Muscle layer of duodenum (tissue), 2 donors: ENCODE results near the gene USP50.
"Not testable (repeated sequence)": the region's sequence is repeated elsewhere in the genome, so short reads cannot be mapped to it uniquely, and the experiment has no call there.

ENCODE experiments used
- H3K27ac ChIP-seq: one replicate; pipeline ENCODE4 v1.7.0; 2013; ENCODE audit warnings: mild to moderate bottlenecking, low read length
- H3K27me3 ChIP-seq: one replicate; pipeline ENCODE4 v1.7.0; 2013; ENCODE audit warnings: low read depth, mild to moderate bottlenecking, control low read depth, low read length
- H3K36me3 ChIP-seq, 2 donors: one replicate each; pipeline ENCODE4 v1.7.0; 2013; ENCODE audit warnings: low read length in 2 of 2, control low read depth in 1 of 2, mild to moderate bottlenecking in 1 of 2; ENCODE audit not compliant: insufficient read depth in 2 of 2, control insufficient read depth in 1 of 2
- H3K4me1 ChIP-seq, 2 donors: one replicate each; pipeline ENCODE4 v1.7.0; 2013; ENCODE audit warnings: low read length in 2 of 2, mild to moderate bottlenecking in 2 of 2, control low read depth in 1 of 2, moderate library complexity in 1 of 2; ENCODE audit not compliant: insufficient read depth in 2 of 2, control insufficient read depth in 1 of 2
- H3K4me3 ChIP-seq, 2 donors: one replicate each; pipeline ENCODE4 v1.7.0; 2013; ENCODE audit warnings: low read length in 2 of 2, low read depth in 1 of 2, mild to moderate bottlenecking in 1 of 2
- H3K9me3 ChIP-seq, 2 donors: one replicate each; pipeline ENCODE4 v1.7.0; 2013; ENCODE audit warnings: low read length in 2 of 2, control low read depth in 1 of 2, mild to moderate bottlenecking in 1 of 2; ENCODE audit not compliant: control insufficient read depth in 1 of 2
- donor health status: healthy.

USP50 gene

DNA sequence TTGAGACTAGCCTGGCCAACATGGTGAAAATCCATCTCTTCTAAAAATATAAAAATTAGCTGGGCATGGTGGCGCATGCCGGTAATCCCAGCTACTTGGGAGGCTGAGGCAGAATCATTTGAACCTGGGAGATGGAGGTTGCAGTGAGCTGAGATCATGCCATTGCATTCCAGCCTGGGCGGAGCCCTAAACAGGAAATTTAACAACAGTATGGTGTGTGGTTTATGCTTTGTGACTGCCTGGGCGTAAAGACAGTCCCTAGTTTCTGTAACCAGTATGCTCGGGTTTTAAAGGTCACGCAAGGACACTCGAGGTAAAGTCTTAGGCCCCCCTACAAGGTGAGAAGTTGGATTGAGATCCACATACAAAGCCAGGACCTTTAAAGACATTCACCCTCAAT, 43.3 kb downstream of the USP50 start:
- Histone ChIP-seq H3K36me3 (peaks cover 39 to 50% of the 10 kb centered on the region in 2 donors), H3K27me3 (no peaks in the 10 kb centered on the region), H3K4me1 (no peaks in the 10 kb centered on the region), H3K4me3 (no peak overlapping the region), H3K9me3 (no peaks in the 10 kb centered on the region), H3K27ac (no peak overlapping the region)

DNA sequence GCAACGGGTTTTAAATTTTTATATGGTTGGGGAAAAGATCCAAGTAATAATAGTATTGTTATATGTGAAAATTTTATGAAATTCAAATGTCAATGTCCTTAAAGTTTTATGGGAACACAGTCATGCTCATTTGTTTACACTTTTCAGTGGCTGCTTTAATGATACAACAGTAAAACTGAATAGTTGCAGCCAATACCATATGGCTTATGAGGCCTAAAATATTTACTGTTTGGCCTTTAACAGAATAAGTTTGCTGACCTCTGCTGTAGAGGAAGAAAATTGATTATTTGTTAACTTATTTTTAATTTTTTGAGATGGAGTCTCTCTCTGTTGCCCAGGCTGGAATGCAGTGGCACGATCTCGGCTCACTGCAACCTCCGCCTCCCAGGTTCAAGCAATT, 44.7 kb downstream of the USP50 start:
- Histone ChIP-seq H3K27ac (no peak overlapping the region), H3K9me3 (no peaks in the 10 kb centered on the region), H3K36me3 (peaks cover 46 to 60% of the 10 kb centered on the region in 2 donors), H3K4me3 (no peak overlapping the region), H3K27me3 (no peaks in the 10 kb centered on the region), H3K4me1 (no peaks in the 10 kb centered on the region)

DNA sequence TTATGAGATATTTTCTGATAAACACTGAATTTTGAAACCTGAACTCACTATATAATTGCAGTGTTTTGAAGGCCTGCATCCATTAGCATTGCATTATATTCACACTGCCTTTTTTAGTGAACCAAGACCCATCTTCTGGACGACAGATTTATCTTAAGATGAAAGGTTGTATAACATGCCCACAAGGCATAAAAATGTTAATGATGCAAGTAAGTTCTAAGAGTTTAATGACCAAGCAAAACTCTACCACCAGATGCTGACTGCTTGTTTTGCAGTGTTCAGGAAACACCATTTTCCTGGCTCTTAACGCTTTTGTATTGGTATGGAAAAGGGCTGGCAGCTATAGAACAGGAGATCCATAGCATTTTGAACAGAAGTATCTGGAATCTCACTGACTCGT, 46.1 kb downstream of the USP50 start:
- no peaks in the 10 kb centered on the region for H3K27me3 ChIP-seq
- no peak overlapping the region for H3K27ac ChIP-seq
- H3K4me3 ChIP-seq, result no peak overlapping the region
- no peaks in the 10 kb centered on the region for H3K4me1 ChIP-seq
- H3K36me3 ChIP-seq, result peaks cover 57 to 72% of the 10 kb centered on the region in 2 donors
- H3K9me3 ChIP-seq, result no peaks in the 10 kb centered on the region

DNA sequence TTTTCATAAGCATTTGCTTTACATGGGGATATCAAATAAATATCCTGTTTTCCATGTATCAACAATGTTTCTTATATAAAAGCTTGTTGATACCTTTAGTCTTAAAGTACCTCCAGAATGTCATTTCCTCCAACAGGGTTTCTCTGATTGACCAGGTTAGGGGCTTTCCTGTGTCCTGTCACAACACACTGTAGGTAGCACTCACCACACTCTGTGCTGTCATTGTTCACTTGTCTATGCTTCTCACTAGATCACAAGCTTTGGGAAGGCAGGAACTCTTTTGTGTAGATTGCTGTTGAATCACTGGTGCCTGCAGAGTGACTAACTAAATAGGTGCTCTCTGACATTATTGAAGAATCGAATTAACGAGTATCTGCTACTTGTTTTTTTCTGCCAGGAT, 49.8 kb downstream of the USP50 start:
- peaks cover 69 to 89% of the 10 kb centered on the region in 2 donors for H3K36me3 ChIP-seq
- H3K27ac ChIP-seq, result no peak overlapping the region
- no peaks in the 10 kb centered on the region for H3K9me3 ChIP-seq
- no peaks in the 10 kb centered on the region for H3K4me1 ChIP-seq
- H3K27me3 ChIP-seq, result no peaks in the 10 kb centered on the region
- H3K4me3 ChIP-seq, result no peak overlapping the region

DNA sequence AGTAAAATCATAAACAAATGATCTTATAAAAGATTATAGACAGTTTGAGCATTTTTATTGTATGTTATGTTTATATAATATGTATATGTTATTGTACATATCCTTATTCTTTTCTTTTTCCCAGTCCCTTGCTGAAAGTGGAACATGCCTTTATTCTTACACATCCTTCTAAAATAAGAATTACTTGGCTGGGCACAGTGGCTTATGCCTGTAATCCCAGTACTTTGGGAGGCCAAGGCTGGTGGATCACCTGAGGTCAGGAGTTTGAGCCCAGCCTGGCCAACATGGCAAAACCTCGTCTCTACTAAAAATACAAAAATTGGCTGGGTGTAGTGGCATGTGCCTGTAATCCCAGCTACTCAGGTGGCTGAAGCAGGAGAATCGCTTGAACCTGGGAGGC, 51.9 kb downstream of the USP50 start:
- H3K4me1 ChIP-seq, H3K4me3 ChIP-seq, H3K9me3 ChIP-seq, H3K27me3 ChIP-seq, H3K27ac ChIP-seq: not testable (repeated sequence)
- H3K36me3 ChIP-seq, result peaks cover 68 to 89% of the 10 kb centered on the region in 2 donors

DNA sequence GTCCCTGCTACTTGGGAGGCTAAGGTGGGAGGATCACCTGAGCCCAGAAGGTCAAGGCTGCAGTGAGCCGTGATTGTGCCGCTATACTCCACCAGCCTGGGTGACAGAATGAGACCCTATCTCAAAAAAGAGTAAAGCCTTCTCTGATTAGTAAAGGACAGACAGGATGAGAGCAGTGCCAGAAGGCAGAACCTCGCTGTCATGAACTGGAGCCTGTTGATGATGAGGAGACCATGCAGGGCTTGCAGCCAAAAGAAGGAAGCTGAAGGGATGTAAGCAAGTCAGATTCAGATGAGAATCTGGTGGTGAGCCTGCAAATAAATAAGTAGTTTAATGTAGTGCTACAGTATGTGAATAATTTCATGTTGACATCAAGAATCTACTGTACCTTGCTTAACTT, 52.8 kb downstream of the USP50 start:
- Histone ChIP-seq H3K9me3 (no peaks in the 10 kb centered on the region), H3K4me1 (no peaks in the 10 kb centered on the region), H3K36me3 (peaks cover 59 to 81% of the 10 kb centered on the region in 2 donors), H3K27ac (no peak overlapping the region), H3K27me3 (no peaks in the 10 kb centered on the region), H3K4me3 (no peak overlapping the region)

DNA sequence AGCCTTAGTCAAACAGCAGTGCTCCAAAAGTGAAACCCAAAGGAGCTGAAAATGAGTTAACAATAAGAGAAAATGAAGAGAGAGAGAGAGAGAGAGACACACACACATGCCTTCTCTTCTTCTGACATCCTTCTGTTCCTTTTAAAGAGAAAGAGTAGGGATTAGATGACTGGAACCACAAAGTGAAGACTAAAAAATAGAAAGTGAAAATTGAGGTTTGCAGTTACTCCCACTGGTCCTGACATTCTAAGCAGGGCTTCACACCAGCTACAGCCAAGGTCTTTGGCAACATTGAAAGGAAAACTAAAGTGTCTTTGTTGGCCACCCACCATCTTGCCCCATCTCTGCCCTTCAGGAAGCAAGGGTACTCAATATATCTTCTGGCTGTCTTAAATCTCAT, 59.2 kb downstream of the USP50 start:
- H3K4me1 ChIP-seq, result no peaks in the 10 kb centered on the region
- H3K9me3 ChIP-seq, result no peaks in the 10 kb centered on the region
- H3K27me3 ChIP-seq, result no peaks in the 10 kb centered on the region
- H3K36me3 ChIP-seq, result peaks cover 35 to 60% of the 10 kb centered on the region in 2 donors
- no peak overlapping the region for H3K27ac ChIP-seq
- no peak overlapping the region for H3K4me3 ChIP-seq

DNA sequence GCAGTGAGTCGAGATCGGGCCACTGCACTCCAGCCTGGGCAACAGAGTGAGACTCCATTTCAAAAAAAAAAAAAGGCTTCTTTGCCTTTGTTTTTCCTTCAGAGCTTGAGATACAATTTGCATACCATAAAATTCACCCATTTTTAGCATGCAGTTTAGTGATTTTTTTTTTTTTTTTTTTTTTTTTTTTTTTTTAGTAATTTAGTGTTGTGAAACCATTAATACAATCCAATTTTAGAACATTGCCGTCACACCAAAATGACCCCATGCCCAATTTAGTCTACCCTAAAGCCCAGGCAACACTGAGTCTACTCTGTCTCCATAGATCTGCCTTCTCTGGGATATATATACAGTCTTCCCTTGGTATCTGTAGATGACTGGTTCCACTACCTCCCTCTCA, 61.1 kb downstream of the USP50 start:
- peaks cover 34 to 59% of the 10 kb centered on the region in 2 donors for H3K36me3 ChIP-seq

DNA sequence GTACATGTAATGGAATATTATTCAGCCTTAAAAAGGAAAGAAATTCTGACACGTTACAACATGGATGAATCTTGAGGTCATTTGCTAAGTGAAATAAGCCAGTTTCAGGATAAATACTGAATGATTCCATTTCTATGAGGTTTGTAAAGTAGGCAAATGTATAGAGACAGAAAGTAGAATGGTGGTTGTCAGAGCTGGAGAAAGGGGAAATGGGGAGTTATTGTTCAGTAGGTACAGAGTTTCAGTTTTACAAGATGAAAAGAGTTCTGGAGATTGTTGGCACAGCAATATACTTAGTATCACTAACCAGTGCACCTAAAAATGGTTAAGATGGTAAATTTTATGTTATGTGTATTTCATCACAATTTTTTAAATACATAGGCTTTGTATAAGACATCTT, 61.7 kb downstream of the USP50 start:
- no peak overlapping the region for H3K4me3 ChIP-seq
- no peak overlapping the region for H3K27ac ChIP-seq
- H3K36me3 ChIP-seq, result peaks cover 33 to 59% of the 10 kb centered on the region in 2 donors
- no peaks in the 10 kb centered on the region for H3K9me3 ChIP-seq
- H3K4me1 ChIP-seq, result no peaks in the 10 kb centered on the region
- no peaks in the 10 kb centered on the region for H3K27me3 ChIP-seq

More for the DNA sequence above, 61.1 kb downstream of the USP50 start:
- H3K27ac ChIP-seq, result no peak overlapping the region
- H3K4me3 ChIP-seq, result no peak overlapping the region
- H3K9me3 ChIP-seq, result no peaks in the 10 kb centered on the region
- no peaks in the 10 kb centered on the region for H3K4me1 ChIP-seq
- H3K27me3 ChIP-seq, result no peaks in the 10 kb centered on the region

DNA sequence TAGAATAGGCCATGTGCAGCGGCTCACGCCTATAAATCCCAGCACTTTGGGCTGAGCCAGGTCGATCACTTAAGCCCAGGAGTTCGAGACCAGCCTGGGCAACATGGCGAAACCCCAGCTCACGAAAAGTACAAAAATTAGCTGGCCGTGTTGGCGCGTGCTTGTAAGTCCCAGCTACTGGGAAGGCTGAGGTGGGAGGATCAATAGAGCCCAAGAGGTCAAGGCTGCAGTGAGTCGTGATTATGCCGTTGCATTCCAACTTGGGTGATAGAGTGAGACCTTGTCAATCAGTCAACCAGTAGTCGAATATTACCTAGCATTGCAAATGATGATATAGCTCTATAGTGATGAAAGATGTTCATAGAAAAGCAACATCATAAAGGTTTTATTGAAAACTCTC, 70.3 kb downstream of the USP50 start:
- no peaks in the 10 kb centered on the region for H3K27me3 ChIP-seq
- peaks cover 28 to 69% of the 10 kb centered on the region in 2 donors for H3K36me3 ChIP-seq
- no peaks in the 10 kb centered on the region for H3K9me3 ChIP-seq
- no peak overlapping the region for H3K4me3 ChIP-seq
- no peak overlapping the region for H3K27ac ChIP-seq
- H3K4me1 ChIP-seq, result no peaks in the 10 kb centered on the region

DNA sequence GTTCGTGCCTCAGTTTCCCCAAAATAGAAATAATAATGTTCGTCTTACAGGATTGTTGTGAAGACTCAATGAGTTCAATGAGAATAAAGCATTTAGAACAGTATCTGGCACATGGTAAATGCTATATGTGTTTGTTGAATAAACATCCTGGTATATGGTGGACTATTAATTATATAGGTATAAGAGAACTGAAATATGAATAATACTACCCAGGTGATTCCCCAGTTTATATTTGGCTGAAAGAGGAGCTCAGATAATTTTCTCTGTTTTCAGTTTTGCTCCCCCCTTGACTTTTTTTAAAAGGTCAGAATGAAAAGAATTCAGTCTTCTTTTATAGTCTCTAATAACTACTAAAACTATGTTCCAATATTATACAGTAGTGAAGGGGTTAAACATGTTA, 75.4 kb downstream of the USP50 start:
- Histone ChIP-seq H3K27me3 (no peaks in the 10 kb centered on the region), H3K9me3 (no peaks in the 10 kb centered on the region), H3K4me3 (no peak overlapping the region), H3K27ac (no peak overlapping the region), H3K4me1 (no peaks in the 10 kb centered on the region), H3K36me3 (peaks cover 16 to 34% of the 10 kb centered on the region in 2 donors)

DNA sequence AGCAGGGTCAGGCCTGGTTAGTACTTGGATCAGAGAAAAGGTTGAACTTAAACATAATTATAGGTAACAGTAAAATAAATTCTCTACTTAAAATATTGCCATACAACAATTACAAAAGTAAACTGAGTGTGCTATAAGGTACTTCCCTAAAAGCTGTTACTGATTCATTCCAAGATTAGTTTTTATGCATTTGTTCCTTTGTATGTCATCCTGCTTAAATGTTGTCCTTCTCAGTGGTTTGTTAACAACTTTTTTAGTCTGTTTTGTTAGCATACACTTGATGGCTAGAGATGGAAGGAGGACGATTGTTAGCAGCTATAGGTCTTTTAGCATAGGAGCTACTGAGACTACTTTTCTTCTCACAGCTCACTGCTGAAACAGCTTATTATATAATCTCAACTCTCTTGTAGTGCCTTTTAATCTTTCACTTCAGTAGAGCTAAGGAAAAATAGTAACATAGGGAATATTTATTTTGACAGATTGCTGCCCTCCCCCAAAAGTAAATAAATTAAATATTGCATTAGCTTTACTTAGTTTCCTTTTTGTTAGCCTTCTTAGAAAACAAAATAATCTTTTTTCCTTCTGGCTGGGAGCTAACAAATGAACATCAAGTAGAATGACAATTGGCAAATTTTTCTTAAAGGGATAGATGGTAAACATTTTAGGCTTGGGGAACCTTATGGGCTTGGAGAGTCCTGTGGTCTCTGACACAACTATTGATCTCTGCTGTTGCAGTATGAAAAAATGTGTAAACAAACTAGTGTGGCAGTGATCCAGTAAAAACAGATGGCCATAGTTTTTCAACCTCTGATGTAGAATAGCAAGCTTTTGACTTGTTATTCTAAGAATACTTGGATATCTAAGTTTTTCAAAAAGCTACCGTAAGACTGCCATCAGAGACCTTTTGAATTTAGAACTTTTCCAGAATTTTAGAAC, 82.8 kb downstream of the USP50 start:
- Histone ChIP-seq H3K36me3 (peaks cover 3 to 11% of the 10 kb centered on the region in 2 donors), H3K27ac (no peak overlapping the region)

More for the DNA sequence above, 82.8 kb downstream of the USP50 start:
- Histone ChIP-seq H3K9me3 (no peaks in the 10 kb centered on the region), H3K4me3 (no peak overlapping the region), H3K4me1 (peaks cover 0 to 4% of the 10 kb centered on the region in 2 donors), H3K27me3 (no peaks in the 10 kb centered on the region)
